Activated T-cell treated with anti-CD3 and anti-CD28 coated beads, Interleukin-2, amount 50 U/mL, for 4 hours (primary cell): Measurements from ENCODE around the gene EIF5AL1. TPM values are rescaled to one million over a fixed set of nuclear protein-coding genes. Genes with fewer than 3 reads are reported as not detected.
"Not testable (repeated sequence)": the region's sequence is repeated elsewhere in the genome, so short reads cannot be mapped to it uniquely, and the experiment has no call there.

Experiments used
- ATAC-seq, 2 donors: fragments of 200-7000 bp; cut with Tn5 transposase; one replicate each; pipeline ENCODE4 v1.10.0; 2021
- DNase-seq: peaks from one replicate; pipeline ENCODE4 v3.0.0-alpha.2; 2020
- H3K27me3 Mint-ChIP-seq: one replicate; pipeline ENCODE4 v1.8.0; 2021; ENCODE audit warnings: low read depth, mixed read lengths
- H3K36me3 Mint-ChIP-seq: one replicate; pipeline ENCODE4 v1.8.0; 2022; ENCODE audit warnings: mixed read lengths; ENCODE audit not compliant: insufficient read depth
- H3K4me1 Mint-ChIP-seq: one replicate; pipeline ENCODE4 v1.8.0; 2021; ENCODE audit warnings: low read depth, mixed read lengths
- H3K4me3 Mint-ChIP-seq: one replicate; pipeline ENCODE4 v1.8.0; 2021; ENCODE audit warnings: mild to moderate bottlenecking, moderate library complexity, mixed read lengths
- H3K9me3 Mint-ChIP-seq: one replicate; pipeline ENCODE4 v1.8.0; 2021; ENCODE audit warnings: mixed read lengths
- total RNA-seq, 3 donors: library from RNA; stranded (reverse); gene quantifications; one replicate each; pipeline ENCODE4 v1.2.1, GENCODE V29; 2021

EIF5AL1 gene
- 1 to 10 TPM in 1 of 3 donors, under 1 TPM in 2; 0.46 to 2.2 (median 0.49) TPM for total RNA-seq

DNA sequence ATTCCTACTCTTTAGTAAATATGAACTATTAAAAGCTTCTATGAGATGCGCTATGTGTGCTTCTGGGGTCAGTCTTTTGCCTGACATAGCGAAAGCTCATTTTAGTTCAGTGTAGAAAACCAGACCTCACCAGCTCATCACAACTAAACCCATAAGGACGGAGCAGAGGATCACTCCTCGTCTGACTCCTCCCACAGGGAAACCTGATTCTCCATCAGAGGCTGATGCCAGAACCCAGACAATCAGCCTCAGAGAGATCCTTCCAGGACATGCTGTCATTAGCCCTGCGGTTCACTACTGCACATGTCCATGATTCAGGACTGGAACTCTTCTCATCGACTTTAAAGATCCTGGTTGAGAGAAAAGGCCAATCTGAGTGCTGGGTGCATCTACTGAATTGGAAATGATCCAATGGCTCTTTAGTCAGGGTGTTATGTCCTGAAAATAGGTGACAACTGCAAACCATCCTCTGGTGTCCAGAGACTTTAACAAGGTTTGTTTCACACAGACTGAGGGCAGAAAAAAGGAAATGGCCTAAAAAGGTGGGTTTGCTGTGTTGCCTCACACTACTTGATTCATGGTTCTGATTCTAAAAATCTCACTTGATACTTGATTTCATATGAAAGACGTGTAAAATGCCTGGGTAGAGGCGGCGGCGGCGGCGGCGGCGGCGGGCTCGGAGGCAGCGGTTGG lies at the start of gene EIF5AL1:
Gene EIF5AL1, plus strand, starts transcription at position 643 of the 693 bp plus-strand sequence. CDS start 117 bp downstream, outside the sequence.
- H3K4me1 Mint-ChIP-seq, H3K4me3 Mint-ChIP-seq, ATAC-seq, H3K27me3 Mint-ChIP-seq, H3K36me3 Mint-ChIP-seq, DNase-seq, H3K9me3 Mint-ChIP-seq: not testable (repeated sequence)

DNA sequence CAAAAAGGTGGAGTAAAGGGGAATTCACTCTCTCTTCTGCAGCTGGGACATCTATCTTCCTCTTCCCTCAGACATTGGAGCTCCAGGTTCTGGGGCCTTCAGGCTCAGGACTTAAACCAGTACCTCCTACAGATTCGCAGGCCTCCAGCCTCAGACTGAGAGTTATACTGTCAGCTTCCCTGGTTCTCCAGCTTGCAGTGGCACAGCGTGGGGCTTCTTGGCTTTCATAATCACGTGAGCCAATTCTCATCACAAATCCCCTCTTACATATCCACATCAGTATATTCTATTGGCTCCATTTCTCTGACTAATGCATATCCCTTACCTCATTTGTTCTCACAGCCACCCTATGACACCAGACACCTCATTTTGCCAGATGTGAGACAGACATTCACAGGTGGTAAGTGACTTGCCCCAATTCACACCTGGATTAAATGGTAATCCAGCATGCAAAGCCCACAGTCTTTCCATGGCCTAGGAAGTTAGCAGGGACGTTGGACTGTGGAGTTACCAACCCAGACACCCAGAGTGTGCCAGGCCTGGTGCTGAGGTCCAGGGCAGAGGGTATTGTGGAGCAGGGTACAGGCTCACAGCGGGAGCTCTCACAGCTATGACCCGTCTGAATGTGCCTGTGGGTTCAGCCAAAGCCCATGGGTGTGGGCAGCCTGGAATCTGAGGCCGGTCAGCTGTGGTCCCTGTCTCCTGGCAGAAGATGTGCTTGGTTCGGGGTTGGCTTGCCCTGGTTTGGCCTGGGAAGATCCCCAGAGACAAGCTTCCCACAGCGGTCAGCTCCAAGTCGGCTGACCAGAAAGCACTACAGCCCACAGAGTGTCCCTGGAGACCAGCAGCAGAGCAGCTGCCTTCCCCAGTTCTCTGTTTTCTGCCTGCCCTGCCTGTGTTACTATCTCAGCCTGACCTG lies 48.5 kb upstream of the EIF5AL1 start:
- Mint-ChIP-seq H3K27me3 (no peaks in the 10 kb centered on the region), H3K36me3 (no peaks in the 10 kb centered on the region)

DNA sequence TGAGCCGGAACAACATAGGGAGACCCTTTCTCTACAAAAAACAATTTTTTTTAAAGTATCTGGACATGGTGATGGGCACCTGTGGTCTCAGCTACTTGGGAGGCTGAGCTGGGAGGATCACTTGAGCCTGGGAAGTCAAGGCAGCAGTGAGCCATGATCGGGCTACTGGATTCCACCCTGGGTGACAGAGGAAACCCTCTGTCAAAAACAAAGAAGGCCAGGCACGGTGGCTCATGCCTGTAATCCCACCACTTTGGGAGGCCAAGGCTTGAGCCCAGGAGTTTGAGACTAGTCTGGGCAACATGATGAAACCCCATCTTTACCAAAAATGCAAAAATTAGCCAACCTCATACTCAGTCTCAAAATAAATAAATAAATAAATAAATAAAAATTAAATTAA lies 47.0 kb upstream of the EIF5AL1 start:
- DNase-seq (no peak), ATAC-seq (no peak)
- H3K36me3 Mint-ChIP-seq, result no peaks in the 10 kb centered on the region
- no peaks in the 10 kb centered on the region for H3K27me3 Mint-ChIP-seq
- H3K9me3 Mint-ChIP-seq, result no peaks in the 10 kb centered on the region
- no peaks in the 10 kb centered on the region for H3K4me1 Mint-ChIP-seq
- no peak overlapping the region for H3K4me3 Mint-ChIP-seq

More for the DNA sequence above, 48.5 kb upstream of the EIF5AL1 start:
- no peak overlapping the region for H3K4me3 Mint-ChIP-seq
- no peaks in the 10 kb centered on the region for H3K9me3 Mint-ChIP-seq
- ATAC-seq (no peak), DNase-seq (no peak)
- no peaks in the 10 kb centered on the region for H3K4me1 Mint-ChIP-seq

DNA sequence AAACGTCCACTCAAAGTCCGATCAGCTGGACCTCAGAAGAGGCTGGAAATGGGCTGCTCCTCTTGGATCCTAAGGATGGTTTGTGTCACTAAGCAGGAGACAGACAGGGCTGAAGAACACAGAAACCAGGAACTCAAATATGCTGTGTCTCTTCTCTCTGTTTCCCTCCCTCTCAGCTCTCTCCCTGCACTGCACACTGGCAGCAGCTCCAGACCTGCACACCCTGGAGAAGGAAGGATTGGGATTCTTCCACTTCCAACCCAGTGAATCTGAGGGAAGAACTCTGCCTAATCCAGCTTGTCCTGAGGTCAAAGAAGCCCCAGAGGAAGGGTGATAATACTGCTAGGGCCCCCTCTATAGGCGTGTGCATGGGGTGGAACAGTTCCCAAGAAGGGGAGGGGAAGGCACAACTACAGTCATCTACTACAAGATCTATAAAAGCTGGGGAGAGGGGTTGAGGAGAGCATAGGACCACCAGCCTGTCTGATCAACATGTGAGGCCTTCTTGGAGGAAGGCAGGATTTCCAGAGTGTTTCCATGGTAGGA lies 44.2 kb upstream of the EIF5AL1 start:
- Mint-ChIP-seq H3K4me3 (no peak overlapping the region), H3K27me3 (peaks cover 2% of the 10 kb centered on the region), H3K9me3 (no peaks in the 10 kb centered on the region), H3K4me1 (no peaks in the 10 kb centered on the region), H3K36me3 (no peaks in the 10 kb centered on the region)
- DNase-seq (no peak), ATAC-seq (no peak)

DNA sequence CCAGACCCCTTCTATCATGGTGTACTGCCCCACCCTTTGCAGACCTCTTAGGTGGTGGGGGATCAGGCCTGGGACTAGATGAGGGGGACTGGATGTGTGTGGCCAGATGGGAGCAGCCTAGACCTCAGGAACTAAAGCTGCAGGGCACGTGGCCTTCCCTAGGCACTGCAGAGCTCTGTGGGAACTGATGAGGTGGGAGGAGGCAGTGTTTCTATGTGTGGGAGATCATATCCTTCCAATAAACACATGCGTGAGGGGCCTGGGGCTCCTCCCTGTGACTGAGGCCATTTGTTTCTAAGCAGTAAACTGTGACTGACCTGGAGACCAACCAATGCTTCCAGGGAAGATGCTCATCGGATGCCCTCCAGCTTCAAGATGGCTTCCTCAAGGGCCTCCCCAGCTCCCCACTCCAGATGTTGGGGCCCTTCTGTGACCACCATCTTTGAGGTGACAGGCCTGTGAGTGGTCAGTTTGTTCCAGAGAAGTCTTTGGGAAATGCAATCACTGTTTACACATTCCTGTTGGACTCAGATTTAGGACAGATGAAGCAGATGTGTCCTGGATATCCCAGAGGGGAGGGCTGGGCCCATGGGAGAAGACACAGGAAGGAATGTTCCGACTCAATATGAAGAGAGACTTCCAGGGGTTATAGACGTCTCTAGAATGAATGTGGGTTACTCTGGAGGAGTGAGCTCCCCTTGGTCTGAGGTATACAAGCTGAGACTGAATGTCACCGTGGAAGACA lies 43.3 kb upstream of the EIF5AL1 start:
- DNase-seq (no peak), ATAC-seq (no peak)
- H3K27me3 Mint-ChIP-seq, result peaks cover 2% of the 10 kb centered on the region
- H3K4me3 Mint-ChIP-seq, result no peak overlapping the region
- no peaks in the 10 kb centered on the region for H3K9me3 Mint-ChIP-seq
- H3K4me1 Mint-ChIP-seq, result no peaks in the 10 kb centered on the region
- no peaks in the 10 kb centered on the region for H3K36me3 Mint-ChIP-seq

DNA sequence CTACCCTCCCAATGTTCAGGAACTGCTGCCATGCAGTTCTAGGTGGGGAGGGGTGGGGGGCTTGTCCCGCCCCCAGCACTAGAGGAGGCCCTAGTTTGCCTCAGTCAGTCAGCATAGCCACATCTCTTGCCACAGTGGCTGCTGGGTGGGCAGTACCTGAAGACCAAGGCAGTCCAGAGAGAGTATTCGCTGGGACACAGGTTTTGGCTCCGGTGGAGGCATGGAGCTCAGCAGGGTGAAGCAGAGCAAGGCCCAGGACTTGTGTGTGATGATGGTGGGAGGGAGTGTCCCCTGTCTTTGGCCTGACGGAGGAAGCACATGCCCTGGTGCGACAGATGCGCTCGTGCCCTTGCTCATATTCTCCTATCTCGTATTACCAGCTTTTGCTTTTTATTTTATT lies 42.2 kb upstream of the EIF5AL1 start:
- H3K4me3 Mint-ChIP-seq, result no peak overlapping the region
- H3K27me3 Mint-ChIP-seq, result peaks cover 6% of the 10 kb centered on the region
- no peaks in the 10 kb centered on the region for H3K36me3 Mint-ChIP-seq
- H3K9me3 Mint-ChIP-seq, result no peaks in the 10 kb centered on the region
- no peaks in the 10 kb centered on the region for H3K4me1 Mint-ChIP-seq
- DNase-seq (no peak), ATAC-seq (no peak)

DNA sequence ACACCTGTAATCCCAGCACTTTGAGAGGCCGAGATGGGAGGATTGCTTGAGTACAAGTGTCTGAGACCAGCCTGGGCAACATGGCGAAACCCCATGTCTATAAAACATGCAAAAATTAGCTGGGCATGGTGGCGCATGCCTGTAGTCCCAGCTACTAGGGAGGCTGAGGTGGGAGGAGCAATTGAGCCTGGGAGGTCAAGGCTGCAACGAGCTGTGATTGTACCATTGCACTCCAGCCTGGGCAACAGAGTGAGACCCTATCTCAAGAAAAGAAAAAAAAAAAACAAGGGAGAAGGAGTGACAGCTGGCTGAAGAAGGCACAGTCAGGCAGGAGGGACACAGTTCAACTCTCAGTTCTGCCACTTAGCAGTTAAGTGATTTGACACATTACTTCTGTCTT lies 40.6 kb upstream of the EIF5AL1 start:
- no peak overlapping the region for H3K4me3 Mint-ChIP-seq
- no peaks in the 10 kb centered on the region for H3K4me1 Mint-ChIP-seq
- H3K9me3 Mint-ChIP-seq, result no peaks in the 10 kb centered on the region
- peaks cover 11% of the 10 kb centered on the region for H3K27me3 Mint-ChIP-seq
- no peaks in the 10 kb centered on the region for H3K36me3 Mint-ChIP-seq
- ATAC-seq (no peak), DNase-seq (no peak)

DNA sequence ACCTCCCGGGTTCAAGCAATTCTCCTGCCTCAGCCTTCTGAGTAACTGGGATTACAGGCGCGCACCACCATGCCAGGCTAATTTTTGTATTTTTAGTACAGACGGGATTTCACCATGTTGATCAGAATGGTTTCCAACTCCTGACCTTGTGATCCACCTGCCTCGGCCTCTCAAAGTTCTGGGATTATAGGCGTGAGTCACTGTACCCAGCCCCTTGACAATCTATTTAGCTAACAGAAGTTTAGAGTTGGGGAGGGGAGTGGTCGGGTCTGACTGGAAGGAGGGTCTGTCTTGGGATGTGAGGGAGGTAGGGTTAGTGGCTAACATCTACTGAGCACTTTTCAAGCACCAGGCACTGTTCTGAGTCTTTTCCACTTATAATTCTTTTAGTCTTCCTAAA lies 39.9 kb upstream of the EIF5AL1 start:
- Mint-ChIP-seq H3K27me3 (peaks cover 13% of the 10 kb centered on the region), H3K9me3 (no peaks in the 10 kb centered on the region)
- ATAC-seq, result no peak

DNA sequence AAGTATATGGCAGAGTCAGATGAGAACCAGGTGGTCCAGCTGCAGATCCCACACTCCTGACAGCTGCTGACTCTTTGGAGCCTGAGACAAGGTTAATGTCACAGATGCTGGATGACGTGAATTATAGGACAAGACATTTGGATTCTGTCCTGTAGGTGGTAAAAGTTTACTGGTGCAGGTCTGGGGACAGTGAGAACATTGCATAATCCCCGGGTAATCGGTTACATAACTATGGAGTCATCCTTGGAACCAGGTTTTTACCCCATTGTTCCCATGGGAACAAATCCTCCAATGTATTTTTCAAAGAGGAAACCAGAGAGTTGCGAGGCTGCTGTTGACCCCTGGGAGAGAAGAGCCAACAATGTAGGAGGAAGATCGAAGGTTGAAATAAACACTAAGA lies 39.4 kb upstream of the EIF5AL1 start:
- H3K4me1 Mint-ChIP-seq, result no peaks in the 10 kb centered on the region
- no peaks in the 10 kb centered on the region for H3K9me3 Mint-ChIP-seq
- peaks cover 15% of the 10 kb centered on the region for H3K27me3 Mint-ChIP-seq
- ATAC-seq (no peak), DNase-seq (no peak)
- no peak overlapping the region for H3K4me3 Mint-ChIP-seq
- no peaks in the 10 kb centered on the region for H3K36me3 Mint-ChIP-seq

More for the DNA sequence above, 39.9 kb upstream of the EIF5AL1 start:
- Mint-ChIP-seq H3K4me1 (no peaks in the 10 kb centered on the region), H3K4me3 (no peak overlapping the region), H3K36me3 (no peaks in the 10 kb centered on the region)
- DNase-seq, result no peak

DNA sequence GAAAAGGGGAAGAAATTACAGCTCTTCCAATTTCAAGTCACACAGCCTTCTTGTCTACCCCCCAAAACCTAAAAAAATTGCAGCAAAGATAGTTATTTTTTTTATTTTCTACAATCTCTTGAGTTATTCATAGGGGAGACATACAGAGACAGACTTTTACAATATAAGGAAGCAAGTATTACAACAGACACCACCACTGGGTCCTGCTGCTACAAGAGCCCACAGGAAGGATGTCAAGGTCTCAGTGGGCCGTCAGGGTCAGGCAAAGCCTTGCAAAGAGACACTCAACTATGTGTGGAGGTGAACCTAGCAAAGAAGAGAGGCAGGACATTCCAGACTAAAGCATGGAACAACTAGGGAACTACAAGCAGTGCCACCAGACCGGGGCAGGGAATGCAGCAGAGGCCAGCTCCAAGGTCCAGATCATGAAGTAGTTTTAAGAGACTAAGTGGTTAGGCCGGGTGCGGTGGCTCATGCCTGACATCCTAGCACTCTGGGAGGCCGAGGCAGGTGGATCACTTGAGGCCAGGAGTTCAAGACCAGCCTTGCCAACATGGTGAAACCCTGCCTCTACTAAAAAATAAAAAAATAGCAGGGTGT lies 38.7 kb upstream of the EIF5AL1 start:
- Mint-ChIP-seq H3K4me1 (no peaks in the 10 kb centered on the region), H3K27me3 (peaks cover 15% of the 10 kb centered on the region), H3K4me3 (no peak overlapping the region), H3K36me3 (no peaks in the 10 kb centered on the region), H3K9me3 (no peaks in the 10 kb centered on the region)
- ATAC-seq, result no peak
- DNase-seq, result no peak

DNA sequence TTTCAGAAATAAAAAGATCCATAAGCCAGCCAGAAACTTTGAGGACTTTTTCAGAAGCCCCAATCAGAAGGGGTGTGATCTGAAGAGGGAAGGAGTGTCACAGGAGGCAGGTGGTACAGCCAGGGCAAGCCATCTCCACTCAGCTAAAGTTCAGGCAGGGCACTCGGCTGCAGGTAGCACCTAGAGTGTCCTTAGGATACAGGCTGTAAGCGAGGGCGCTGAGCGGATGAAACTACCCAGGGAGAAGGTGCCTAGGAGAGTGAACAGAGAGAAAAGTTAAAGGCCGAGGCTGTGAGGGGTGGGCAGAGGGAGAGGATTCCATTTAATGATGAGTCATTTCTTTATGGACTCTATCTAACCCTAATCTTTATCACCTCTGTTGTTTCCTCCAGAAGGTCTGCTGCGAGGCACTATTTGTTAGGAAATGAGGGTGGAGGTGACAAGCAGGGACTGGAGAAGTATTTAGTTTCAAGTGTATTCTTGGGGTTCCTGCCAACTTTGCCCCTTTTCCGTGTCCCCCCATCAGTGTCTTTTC lies 37.1 kb upstream of the EIF5AL1 start:
- DNase-seq, result no peak
- Mint-ChIP-seq H3K4me3 (no peak overlapping the region), H3K9me3 (no peaks in the 10 kb centered on the region), H3K27me3 (peaks cover 15% of the 10 kb centered on the region), H3K4me1 (no peaks in the 10 kb centered on the region), H3K36me3 (no peaks in the 10 kb centered on the region)
- ATAC-seq, result no peak

DNA sequence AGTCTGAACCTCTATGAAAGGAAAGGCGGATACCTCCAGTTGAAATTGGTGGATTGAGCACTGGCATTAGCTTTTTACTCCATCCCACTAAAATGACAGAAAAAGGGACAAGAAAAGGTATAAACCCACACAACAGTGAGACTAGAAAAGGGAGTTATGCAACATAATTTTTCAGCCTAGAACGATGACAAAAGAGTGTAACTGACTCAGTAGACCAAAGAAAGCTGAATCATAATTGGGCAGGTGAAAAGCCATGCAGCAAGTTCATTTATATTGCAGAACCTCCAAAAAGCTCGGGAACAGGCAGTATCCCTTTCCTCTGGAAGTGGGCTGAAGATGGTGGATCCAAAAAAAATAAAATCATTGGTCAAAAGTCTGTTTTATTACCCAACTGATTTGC lies 36.5 kb upstream of the EIF5AL1 start:
- Mint-ChIP-seq H3K4me3 (no peak overlapping the region), H3K27me3 (peaks cover 15% of the 10 kb centered on the region), H3K36me3 (no peaks in the 10 kb centered on the region), H3K4me1 (no peaks in the 10 kb centered on the region), H3K9me3 (no peaks in the 10 kb centered on the region)
- ATAC-seq (no peak), DNase-seq (no peak)

DNA sequence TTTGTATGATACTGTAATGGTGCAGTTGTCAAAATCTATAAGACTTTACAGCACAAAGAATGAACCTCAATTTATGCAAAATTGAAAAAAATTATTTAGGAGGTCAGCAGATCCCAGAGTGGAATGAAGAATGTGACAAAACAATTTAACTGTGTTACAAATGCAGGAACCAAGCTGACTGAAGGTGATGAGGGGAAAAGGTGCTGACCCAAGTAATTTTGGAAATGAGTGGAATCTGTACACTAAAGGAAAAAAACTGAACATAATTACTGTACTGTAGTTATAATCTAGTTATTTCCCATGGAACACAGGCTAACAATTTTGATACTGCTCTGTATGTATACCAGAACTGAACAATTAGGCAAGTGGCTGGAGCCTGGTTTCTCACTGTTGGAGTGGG lies 35.7 kb upstream of the EIF5AL1 start:
- DNase-seq, result no peak
- Mint-ChIP-seq H3K9me3 (no peaks in the 10 kb centered on the region), H3K4me3 (no peak overlapping the region), H3K4me1 (no peaks in the 10 kb centered on the region), H3K27me3 (peaks cover 15% of the 10 kb centered on the region), H3K36me3 (no peaks in the 10 kb centered on the region)
- ATAC-seq, result no peak

DNA sequence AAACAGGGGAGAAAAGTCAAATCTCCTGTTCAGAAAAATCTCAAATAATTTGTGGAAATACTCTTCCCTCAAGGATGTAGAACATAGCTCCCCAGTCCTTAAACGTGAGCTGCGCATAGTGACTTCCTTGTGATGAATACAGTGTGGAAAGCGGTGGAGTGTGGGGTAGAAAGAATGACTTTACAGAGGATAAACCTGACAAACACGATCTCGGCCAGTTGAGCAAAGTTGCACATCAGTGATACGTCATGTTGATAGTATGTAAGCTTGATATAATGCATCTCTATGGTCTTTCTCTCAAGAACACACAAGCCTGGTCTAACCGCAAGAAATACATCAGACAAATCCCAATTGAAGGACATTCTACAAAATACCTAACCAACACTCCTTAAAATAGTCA lies 34.9 kb upstream of the EIF5AL1 start:
- no peaks in the 10 kb centered on the region for H3K9me3 Mint-ChIP-seq
- DNase-seq (no peak), ATAC-seq (no peak)
- peaks cover 15% of the 10 kb centered on the region for H3K27me3 Mint-ChIP-seq
- no peaks in the 10 kb centered on the region for H3K36me3 Mint-ChIP-seq
- H3K4me3 Mint-ChIP-seq, result no peak overlapping the region
- H3K4me1 Mint-ChIP-seq, result no peaks in the 10 kb centered on the region
